GM23248 (cell line): ENCODE results near the gene ZNF593OS. TPM values are rescaled to one million over a fixed set of nuclear protein-coding genes. Genes with fewer than 3 reads are reported as not detected.

Experiments
- DNase-seq: peaks from one replicate; pipeline ENCODE4 v3.0.0-alpha.2; 2015
- H2AFZ ChIP-seq: fragments of 200-600 bp; sonication (generic); 2 replicates; pipeline ENCODE4 v1.6.1; 2016; ENCODE audit warnings: antibody characterized with exemption
- H3F3A ChIP-seq: fragments of 200-600 bp; sonication (generic); 2 replicates; pipeline ENCODE4 v1.6.1; 2016; ENCODE audit warnings: mild to moderate bottlenecking, antibody characterized with exemption, mixed run types; ENCODE audit not compliant: insufficient read depth
- H3K27ac ChIP-seq: fragments of 200-600 bp; sonication (generic); 2 replicates; pipeline ENCODE4 v1.5.1; 2016; ENCODE audit warnings: mild to moderate bottlenecking
- H3K27me3 ChIP-seq: fragments of 200-600 bp; sonication (generic); replicated peaks from 2 replicates; pipeline ENCODE4 v1.6.1; 2016; ENCODE audit warnings: mild to moderate bottlenecking; ENCODE audit not compliant: insufficient read depth
- H3K36me3 ChIP-seq: fragments of 200-600 bp; sonication (generic); 2 replicates; pipeline ENCODE4 v1.6.1; 2016; ENCODE audit warnings: low read depth, mild to moderate bottlenecking
- H3K4me1 ChIP-seq: fragments of 200-600 bp; sonication (generic); 2 replicates; pipeline ENCODE4 v1.6.1; 2016; ENCODE audit warnings: mild to moderate bottlenecking; ENCODE audit not compliant: insufficient read depth
- H3K4me2 ChIP-seq: fragments of 200-600 bp; sonication (generic); one replicate; pipeline ENCODE4 v1.6.1; 2016; ENCODE audit warnings: mild to moderate bottlenecking; ENCODE audit not compliant: unreplicated experiment
- H3K4me3 ChIP-seq: fragments of 200-600 bp; sonication (generic); 2 replicates; pipeline ENCODE4 v1.5.1; 2016; ENCODE audit warnings: mild to moderate bottlenecking
- H3K79me2 ChIP-seq: fragments of 200-600 bp; sonication (generic); 2 replicates; pipeline ENCODE4 v1.6.1; 2016; ENCODE audit warnings: mild to moderate bottlenecking; ENCODE audit not compliant: insufficient read depth
- H3K9ac ChIP-seq: fragments of 200-600 bp; sonication (generic); 2 replicates; pipeline ENCODE4 v1.6.1; 2016; ENCODE audit warnings: mild to moderate bottlenecking
- H3K9me2 ChIP-seq: fragments of 200-600 bp; sonication (generic); 2 replicates; pipeline ENCODE4 v1.6.1; 2016; ENCODE audit warnings: mixed run types, mild to moderate bottlenecking, moderate library complexity; ENCODE audit not compliant: insufficient read depth
- H3K9me3 ChIP-seq: fragments of 200-600 bp; sonication (generic); one replicate; pipeline ENCODE4 v1.6.1; 2017; ENCODE audit warnings: low read depth
- H4K20me1 ChIP-seq: fragments of 200-600 bp; sonication (generic); 2 replicates; pipeline ENCODE4 v1.6.0; 2016; ENCODE audit not compliant: insufficient read depth
- EZH2 ChIP-seq: fragments of 200-600 bp; sonication (generic); IDR thresholded peaks from 2 replicates; pipeline ENCODE4 v1.6.1; 2018; ENCODE audit warnings: antibody characterized with exemption, mild to moderate bottlenecking; ENCODE audit not compliant: insufficient read depth, poor library complexity, severe bottlenecking
- EZH2phosphoT487 ChIP-seq: fragments of 200-600 bp; sonication (generic); IDR thresholded peaks from 2 replicates; pipeline ENCODE4 v1.6.1; 2018; ENCODE audit warnings: antibody characterized with exemption, moderate library complexity, mild to moderate bottlenecking, low read depth; ENCODE audit not compliant: insufficient read depth
- WGBS, 2 experiments: methylation state at CpG; one replicate each; pipeline ENCODE4 v1.1.6; 2015 to 2017; ENCODE audit warnings: low lambda C conversion rate in 2 of 2, low coverage in 1 of 2; ENCODE audit errors: missing lambda C conversion rate in 2 of 2; 5-methylcytosine and 5-hydroxymethylcytosine counted together
- in situ Hi-C: fragments of 300-500 bp; cut with MboI; formaldehyde crosslinking; loops from 2 replicates; pipeline ENCODE4 v1.15.0; 2020
- polyA plus RNA-seq: library from polyadenylated mRNA; unstranded; fragments of >200 nt; fragmentation: Nextera tagmentation; extraction: Ambion mirVana; gene quantifications from 2 replicates; pipeline ENCODE4 v1.2.1, GENCODE V29; 2016
- total RNA-seq: library from RNA; depleted of rRNA; stranded (reverse); fragments of >200 nt; shearing (Covaris generic); gene quantifications from 2 replicates; pipeline ENCODE4 v1.2.3, GENCODE V29; 2014

ZNF593OS gene
- total and polyA plus RNA-seq, 2 experiments from 2014 or later, result 0.85 TPM; not detected in 1

GRCh38 chr1:26195805-26196204 is 24.2 kb upstream of the ZNF593OS start:
- WGBS, 2 experiments, result 61 to 66% methylated on average over 3 of the region's 3 CpGs
- Histone ChIP-seq H3K9me2 (no peaks in the 10 kb centered on the region), H4K20me1 (no peaks in the 10 kb centered on the region), H3K9me3 (no peaks in the 10 kb centered on the region), H3K27ac (no peak overlapping the region), H3K79me2 (no peaks in the 10 kb centered on the region), H3F3A (no peaks in the 10 kb centered on the region), H3K27me3 (peaks cover 12% of the 10 kb centered on the region; the same call in 1 of the 2 replicates), H3K4me1 (peaks cover under 1% of the 10 kb centered on the region; the same call in 1 of the 2 replicates), H3K4me2 (no peak overlapping the region), H3K36me3 (no peaks in the 10 kb centered on the region), H2AFZ (no peak overlapping the region), H3K4me3 (no peak overlapping the region), H3K9ac (no peak overlapping the region)
- no peak for DNase-seq
- in situ Hi-C loops, result no loop called here
- TF ChIP-seq EZH2phosphoT487, result no peak
- no peak for TF ChIP-seq EZH2

- WGBS, 2 experiments, result 41 to 52% methylated on average over 3 of the region's 3 CpGs
- in situ Hi-C loops, result no loop called here
- Histone ChIP-seq H3F3A (no peaks in the 10 kb centered on the region), H2AFZ (no peak overlapping the region), H3K9me2 (no peaks in the 10 kb centered on the region), H3K4me3 (no peak overlapping the region), H3K27ac (no peak overlapping the region), H4K20me1 (no peaks in the 10 kb centered on the region), H3K4me2 (no peak overlapping the region), H3K27me3 (peaks cover 12% of the 10 kb centered on the region; the same call in 1 of the 2 replicates), H3K9me3 (no peaks in the 10 kb centered on the region), H3K36me3 (no peaks in the 10 kb centered on the region), H3K79me2 (no peaks in the 10 kb centered on the region), H3K4me1 (no peaks in the 10 kb centered on the region), H3K9ac (no peak overlapping the region)
- DNase-seq, result no peak
- TF ChIP-seq EZH2phosphoT487, result no peak
- TF ChIP-seq EZH2, result no peak
Observed at GRCh38 chr1:26191739-26192138, 20.1 kb upstream of the ZNF593OS start.

GRCh38 chr1:26190373-26190987 is 18.8 kb upstream of the ZNF593OS start, which contains the start of gene CATSPER4:
TSS of gene CATSPER4 (plus strand) at chr1:26190602. CDS start at chr1:26190628, 26 bp downstream.
- DNase-seq, result peak; percentile 25
- Histone ChIP-seq H3K79me2 (no peaks in the 10 kb centered on the region), H3K9ac (no peak within 1 kb of the TSS), H3K27me3 (peaks cover 12% of the 10 kb centered on the region; the same call in 1 of the 2 replicates), H4K20me1 (no peaks in the 10 kb centered on the region), H2AFZ (no peak within 1 kb of the TSS), H3K27ac (no peak within 1 kb of the TSS), H3K9me2 (no peaks in the 10 kb centered on the region), H3K4me1 (no peaks in the 10 kb centered on the region), H3K4me3 (no peak within 1 kb of the TSS), H3K9me3 (no peaks in the 10 kb centered on the region), H3F3A (no peaks in the 10 kb centered on the region), H3K4me2 (no peak within 1 kb of the TSS), H3K36me3 (no peaks in the 10 kb centered on the region)
- in situ Hi-C loops, result no loop called here
- TF ChIP-seq EZH2, result no peak
- no peak for TF ChIP-seq EZH2phosphoT487
- 42 to 52% methylated on average over 12 to 15 of the region's 16 CpGs for WGBS, 2 experiments

- WGBS, 2 experiments, result 79 to 80% methylated on average over 7 of the region's 7 CpGs
- in situ Hi-C loops, result no loop called here
- no peak for TF ChIP-seq EZH2
- no peak for TF ChIP-seq EZH2phosphoT487
- Histone ChIP-seq H2AFZ (no peak overlapping the region), H3K27me3 (peaks cover 12% of the 10 kb centered on the region; the same call in 1 of the 2 replicates), H3K9ac (no peak overlapping the region), H3K9me2 (no peaks in the 10 kb centered on the region), H4K20me1 (no peaks in the 10 kb centered on the region), H3F3A (no peaks in the 10 kb centered on the region), H3K36me3 (no peaks in the 10 kb centered on the region), H3K27ac (no peak overlapping the region), H3K9me3 (no peaks in the 10 kb centered on the region), H3K4me2 (no peak overlapping the region), H3K4me3 (no peak overlapping the region), H3K79me2 (no peaks in the 10 kb centered on the region), H3K4me1 (no peaks in the 10 kb centered on the region)
- no peak for DNase-seq
Observed at GRCh38 chr1:26189751-26190275, 18.2 kb upstream of the ZNF593OS start.
